ENCODE data around the gene BCL7A.
"Not testable (repeated sequence)": the region's sequence is repeated elsewhere in the genome, so short reads cannot be mapped to it uniquely, and the experiment has no call there.

The BCL7A gene

GRCh38 chr12:122029620-122030423 lies 8.1 kb downstream of the BCL7A start:
- peaks cover 19% of the 10 kb centered on the region for H3K36me3 Mint-ChIP-seq
- no peaks in the 10 kb centered on the region for H3K9me3 Mint-ChIP-seq
- H3K27ac Mint-ChIP-seq, result peak overlapping the region; percentile 74
- H3K4me3 Mint-ChIP-seq, result peak overlapping the region; percentile 40
- H3K4me1 Mint-ChIP-seq, result peaks cover 67% of the 10 kb centered on the region
- H3K27me3 Mint-ChIP-seq, result no peaks in the 10 kb centered on the region
- peak; percentile 5 for ATAC-seq

DNA sequence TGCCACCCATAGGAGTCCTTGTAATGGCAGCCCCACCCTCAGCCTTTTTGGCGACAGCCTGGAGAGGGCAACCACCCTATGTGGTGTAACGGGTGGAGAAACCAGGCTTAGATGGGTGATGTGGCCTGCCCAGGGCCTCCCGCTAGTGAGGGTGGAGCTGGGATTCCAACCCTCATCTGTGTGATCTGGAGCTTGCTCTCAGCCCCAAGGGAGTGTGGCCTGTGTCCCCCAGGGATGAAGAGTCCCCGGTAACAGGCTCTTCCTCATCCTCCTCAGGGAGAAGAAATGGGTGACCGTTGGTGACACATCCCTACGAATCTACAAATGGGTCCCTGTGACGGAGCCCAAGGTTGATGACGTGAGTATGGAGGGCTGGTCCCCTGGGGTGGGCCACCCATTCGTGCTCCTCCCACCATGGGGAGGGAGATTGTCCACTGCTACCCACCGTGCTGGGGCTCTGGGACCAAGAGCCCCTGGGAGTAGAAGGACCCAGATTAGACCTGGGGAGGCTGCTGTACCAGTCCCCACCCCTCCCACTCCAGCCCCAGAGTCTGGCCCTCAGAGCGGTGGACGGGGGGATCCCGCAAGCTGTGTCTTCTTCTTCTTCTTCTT lies 8.8 kb downstream of the BCL7A start:
- H3K9me3 Mint-ChIP-seq, result no peaks in the 10 kb centered on the region
- no peaks in the 10 kb centered on the region for H3K27me3 Mint-ChIP-seq
- peaks cover 62% of the 10 kb centered on the region for H3K4me1 Mint-ChIP-seq
- peak overlapping the region; percentile 40 for H3K4me3 Mint-ChIP-seq
- peaks cover 26% of the 10 kb centered on the region for H3K36me3 Mint-ChIP-seq
- peak overlapping the region; percentile 74 for H3K27ac Mint-ChIP-seq
- ATAC-seq, result peak; percentile 9

GRCh38 chr12:122031342-122032216 lies 9.9 kb downstream of the BCL7A start:
- Mint-ChIP-seq H3K4me1 (peaks cover 58% of the 10 kb centered on the region), H3K36me3 (peaks cover 37% of the 10 kb centered on the region), H3K4me3 (no peak overlapping the region), H3K27ac (peak overlapping the region; percentile 74), H3K27me3 (no peaks in the 10 kb centered on the region), H3K9me3 (no peaks in the 10 kb centered on the region)
- no peak for ATAC-seq

- Mint-ChIP-seq H3K4me3 (no peak overlapping the region), H3K27me3 (no peaks in the 10 kb centered on the region), H3K27ac (peak overlapping the region; percentile 74), H3K4me1 (peaks cover 50% of the 10 kb centered on the region), H3K9me3 (no peaks in the 10 kb centered on the region), H3K36me3 (peaks cover 39% of the 10 kb centered on the region)
- ATAC-seq, result peak; percentile 54
These were observed 10.9 kb downstream of the BCL7A start for GRCh38 chr12:122032580-122032979.

DNA sequence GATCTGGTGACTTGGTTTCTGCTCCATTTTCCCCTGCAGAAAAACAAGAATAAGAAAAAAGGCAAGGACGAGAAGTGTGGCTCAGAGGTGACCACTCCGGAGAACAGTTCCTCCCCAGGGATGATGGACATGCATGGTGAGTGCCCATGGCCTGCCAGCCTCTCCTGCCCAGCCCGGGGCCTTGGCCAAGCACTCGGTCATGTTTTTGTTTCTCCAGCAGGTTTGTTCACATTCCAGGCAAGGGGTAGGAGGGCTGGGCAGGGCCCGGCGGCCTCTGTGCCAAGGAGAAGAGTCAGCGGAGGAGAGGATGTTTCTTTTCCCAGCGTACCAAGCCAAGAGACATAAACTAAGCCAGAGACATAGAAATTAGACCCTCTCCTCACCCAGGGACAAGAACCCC lies 13.6 kb downstream of the BCL7A start:
- H3K9me3 Mint-ChIP-seq, result no peaks in the 10 kb centered on the region
- peaks cover 39% of the 10 kb centered on the region for H3K36me3 Mint-ChIP-seq
- no peak overlapping the region for H3K4me3 Mint-ChIP-seq
- H3K4me1 Mint-ChIP-seq, result peaks cover 25% of the 10 kb centered on the region
- H3K27me3 Mint-ChIP-seq, result no peaks in the 10 kb centered on the region
- H3K27ac Mint-ChIP-seq, result no peak overlapping the region
- ATAC-seq, result no peak

- Mint-ChIP-seq H3K36me3 (peaks cover 43% of the 10 kb centered on the region), H3K27me3 (no peaks in the 10 kb centered on the region), H3K4me1 (peaks cover 16% of the 10 kb centered on the region), H3K27ac (no peak overlapping the region), H3K9me3 (no peaks in the 10 kb centered on the region), H3K4me3 (no peak overlapping the region)
- no peak for ATAC-seq
These were observed 14.5 kb downstream of the BCL7A start for GRCh38 chr12:122036153-122036552.

- Mint-ChIP-seq H3K27ac (no peak overlapping the region), H3K4me3 (no peak overlapping the region), H3K4me1 (no peaks in the 10 kb centered on the region), H3K9me3 (no peaks in the 10 kb centered on the region), H3K36me3 (peaks cover 41% of the 10 kb centered on the region), H3K27me3 (no peaks in the 10 kb centered on the region)
- no peak for ATAC-seq
These were observed 19.1 kb downstream of the BCL7A start for GRCh38 chr12:122040579-122041386.

- not testable (repeated sequence) for ATAC-seq, H3K27me3 Mint-ChIP-seq, H3K9me3 Mint-ChIP-seq, H3K4me1 Mint-ChIP-seq, H3K4me3 Mint-ChIP-seq, H3K27ac Mint-ChIP-seq
- H3K36me3 Mint-ChIP-seq, result peaks cover 41% of the 10 kb centered on the region
These were observed 19.8 kb downstream of the BCL7A start for GRCh38 chr12:122041458-122041857.

DNA sequence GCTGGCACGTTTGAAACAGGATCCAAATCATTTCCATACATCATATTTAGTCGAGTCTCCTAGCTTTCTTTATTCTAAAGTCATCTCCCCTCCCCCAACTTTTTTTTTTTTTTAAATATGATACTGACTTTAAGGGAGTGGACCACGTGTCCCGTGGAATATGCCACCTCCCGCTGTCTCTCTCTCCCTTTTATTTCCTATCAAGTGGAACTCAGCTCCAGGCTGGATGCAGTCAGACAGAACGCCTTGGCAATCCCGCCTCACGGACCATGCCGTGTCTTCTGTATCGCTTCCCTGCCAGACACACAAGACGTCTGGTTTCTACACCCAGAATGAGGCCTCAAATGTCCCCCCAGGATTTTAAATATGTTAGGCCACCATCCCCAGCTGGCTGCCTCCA lies 21.2 kb downstream of the BCL7A start:
- H3K4me3 Mint-ChIP-seq, result no peak overlapping the region

GRCh38 chr12:122043476-122043875 lies 21.8 kb downstream of the BCL7A start:
- Mint-ChIP-seq H3K9me3 (no peaks in the 10 kb centered on the region), H3K36me3 (peaks cover 43% of the 10 kb centered on the region), H3K27me3 (no peaks in the 10 kb centered on the region), H3K4me3 (no peak overlapping the region), H3K4me1 (no peaks in the 10 kb centered on the region), H3K27ac (no peak overlapping the region)
- no peak for ATAC-seq

More for the DNA sequence above, 21.2 kb downstream of the BCL7A start:
- no peaks in the 10 kb centered on the region for H3K27me3 Mint-ChIP-seq
- H3K27ac Mint-ChIP-seq, result no peak overlapping the region
- H3K9me3 Mint-ChIP-seq, result no peaks in the 10 kb centered on the region
- H3K36me3 Mint-ChIP-seq, result peaks cover 38% of the 10 kb centered on the region
- H3K4me1 Mint-ChIP-seq, result no peaks in the 10 kb centered on the region
- ATAC-seq, result no peak

DNA sequence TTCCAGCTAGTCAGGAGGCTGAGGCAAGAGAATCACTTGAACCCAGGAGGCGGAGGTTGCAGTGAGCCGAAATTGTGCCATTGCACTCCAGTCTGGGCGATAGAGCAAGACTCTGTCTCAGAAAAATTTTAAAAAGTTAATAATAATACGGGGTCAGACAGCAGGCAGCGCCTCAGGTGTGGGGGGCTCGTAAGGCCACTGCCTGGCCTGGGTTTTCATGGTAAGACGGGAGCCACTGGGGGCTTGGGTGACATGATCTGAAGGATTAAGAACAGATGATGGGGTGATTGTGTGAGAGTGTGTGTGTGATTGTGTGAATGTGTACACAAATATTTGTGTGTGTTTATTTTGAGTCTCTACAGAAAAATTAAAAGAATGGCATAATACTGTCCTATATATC lies 23.6 kb downstream of the BCL7A start:
- Mint-ChIP-seq H3K9me3 (no peaks in the 10 kb centered on the region), H3K4me1 (no peaks in the 10 kb centered on the region), H3K4me3 (no peak overlapping the region), H3K36me3 (peaks cover 44% of the 10 kb centered on the region), H3K27ac (no peak overlapping the region), H3K27me3 (no peaks in the 10 kb centered on the region)
- no peak for ATAC-seq

GRCh38 chr12:122046145-122046544 lies 24.5 kb downstream of the BCL7A start:
- ATAC-seq, result peak; percentile 16
- Mint-ChIP-seq H3K27ac (no peak overlapping the region), H3K36me3 (peaks cover 35% of the 10 kb centered on the region), H3K27me3 (no peaks in the 10 kb centered on the region), H3K4me3 (no peak overlapping the region), H3K9me3 (no peaks in the 10 kb centered on the region), H3K4me1 (no peaks in the 10 kb centered on the region)

DNA sequence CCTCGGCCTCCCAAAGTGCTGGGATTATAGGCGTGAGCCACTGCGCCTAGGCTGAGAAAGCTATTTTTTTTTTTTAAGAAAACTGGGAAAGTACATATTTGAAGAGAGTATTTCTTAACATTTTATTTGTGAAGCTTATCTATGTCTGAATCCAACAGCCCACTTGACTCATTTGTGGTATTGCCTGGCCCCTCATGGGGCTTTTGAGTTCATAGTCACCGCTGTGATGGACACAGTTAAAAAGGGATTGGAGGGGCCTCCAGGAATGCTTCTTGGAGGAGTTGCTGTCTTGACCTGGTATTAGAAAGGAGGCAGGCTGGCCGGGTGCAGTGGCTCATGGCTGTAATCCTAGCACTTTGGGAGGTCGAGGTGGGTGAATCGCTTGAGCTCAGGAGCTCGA lies 26.5 kb downstream of the BCL7A start:
- no peak overlapping the region for H3K27ac Mint-ChIP-seq

DNA sequence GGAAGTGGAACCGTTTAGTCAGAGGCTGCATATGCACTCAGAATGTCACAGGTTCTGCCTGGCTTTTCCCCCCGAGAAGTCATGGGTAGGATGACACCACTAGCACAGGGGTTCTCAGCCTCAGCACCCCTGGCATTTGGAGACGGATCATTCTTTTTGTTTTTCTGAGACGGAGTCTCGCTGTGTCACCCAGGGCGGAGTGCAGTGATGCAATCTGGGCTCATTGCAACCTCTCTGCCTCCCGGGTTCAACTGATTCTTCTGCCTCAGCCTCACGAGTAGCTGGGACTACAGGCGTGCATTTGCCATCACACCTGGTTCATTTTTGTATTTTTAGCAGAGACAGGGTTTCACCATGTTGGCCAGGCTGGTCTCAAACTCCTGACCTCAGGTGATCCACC lies 28.1 kb downstream of the BCL7A start:
- Mint-ChIP-seq H3K27me3 (no peaks in the 10 kb centered on the region), H3K27ac (no peak overlapping the region), H3K36me3 (peaks cover 26% of the 10 kb centered on the region), H3K9me3 (no peaks in the 10 kb centered on the region), H3K4me1 (peaks cover 9% of the 10 kb centered on the region), H3K4me3 (no peak overlapping the region)
- ATAC-seq, result no peak

More for the DNA sequence above, 26.5 kb downstream of the BCL7A start:
- no peak for ATAC-seq
- Mint-ChIP-seq H3K36me3 (peaks cover 26% of the 10 kb centered on the region), H3K27me3 (no peaks in the 10 kb centered on the region), H3K4me3 (no peak overlapping the region), H3K9me3 (no peaks in the 10 kb centered on the region), H3K4me1 (no peaks in the 10 kb centered on the region)

DNA sequence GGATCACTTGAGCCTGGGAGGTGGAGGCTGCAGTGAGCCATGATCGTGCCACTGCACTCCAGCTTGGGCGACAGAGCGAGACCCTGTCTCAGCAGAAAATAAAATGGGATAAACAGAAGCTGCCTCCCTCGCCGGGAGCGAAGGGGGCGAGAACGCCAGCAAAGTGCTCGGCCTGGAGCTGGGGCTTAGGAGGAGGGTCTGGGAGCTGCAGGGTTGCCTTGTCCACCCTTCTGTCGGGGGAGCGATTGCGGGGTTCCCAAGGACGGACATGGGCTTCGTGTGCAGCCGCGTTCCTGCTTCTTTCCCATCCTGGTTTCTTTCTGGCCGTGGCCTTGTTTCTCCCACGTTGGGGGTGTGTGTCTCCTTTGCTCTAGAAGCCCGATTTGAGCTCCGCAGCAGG lies 29.0 kb downstream of the BCL7A start:
- ATAC-seq, result no peak
- Mint-ChIP-seq H3K36me3 (peaks cover 22% of the 10 kb centered on the region), H3K4me1 (peaks cover 9% of the 10 kb centered on the region), H3K27me3 (no peaks in the 10 kb centered on the region), H3K27ac (no peak overlapping the region), H3K9me3 (no peaks in the 10 kb centered on the region), H3K4me3 (no peak overlapping the region)

Measured in stimulated activated memory B cell treated with anti-CD40 and anti-IgM and Interleukin-4, amounts not matched to agents 10 μg/mL and 1 μg/mL and 100 μg/mL, for 72 hours (primary cell).